ENCODE measurements around the gene KIAA1191. TPM values are rescaled to one million over a fixed set of nuclear protein-coding genes. Genes with fewer than 3 reads are reported as not detected.

KIAA1191 gene
- total RNA-seq, 1 donor from 2014 or later, result 90.1 TPM

GRCh38 chr5:176365351-176366231, 4.0 kb upstream of the KIAA1191 start, which contains the start of gene ARL10:
ARL10 (plus strand) TSS chr5:176365487; CDS start chr5:176365564, 77 bp downstream.
- H3K4me3 ChIP-seq (ENCODE audit: low read depth, low read length), result peak within 1 kb of the TSS; percentile 76
- DNase-seq (ENCODE audit: low read depth), result no peak
- TF ChIP-seq, protein P1, sequence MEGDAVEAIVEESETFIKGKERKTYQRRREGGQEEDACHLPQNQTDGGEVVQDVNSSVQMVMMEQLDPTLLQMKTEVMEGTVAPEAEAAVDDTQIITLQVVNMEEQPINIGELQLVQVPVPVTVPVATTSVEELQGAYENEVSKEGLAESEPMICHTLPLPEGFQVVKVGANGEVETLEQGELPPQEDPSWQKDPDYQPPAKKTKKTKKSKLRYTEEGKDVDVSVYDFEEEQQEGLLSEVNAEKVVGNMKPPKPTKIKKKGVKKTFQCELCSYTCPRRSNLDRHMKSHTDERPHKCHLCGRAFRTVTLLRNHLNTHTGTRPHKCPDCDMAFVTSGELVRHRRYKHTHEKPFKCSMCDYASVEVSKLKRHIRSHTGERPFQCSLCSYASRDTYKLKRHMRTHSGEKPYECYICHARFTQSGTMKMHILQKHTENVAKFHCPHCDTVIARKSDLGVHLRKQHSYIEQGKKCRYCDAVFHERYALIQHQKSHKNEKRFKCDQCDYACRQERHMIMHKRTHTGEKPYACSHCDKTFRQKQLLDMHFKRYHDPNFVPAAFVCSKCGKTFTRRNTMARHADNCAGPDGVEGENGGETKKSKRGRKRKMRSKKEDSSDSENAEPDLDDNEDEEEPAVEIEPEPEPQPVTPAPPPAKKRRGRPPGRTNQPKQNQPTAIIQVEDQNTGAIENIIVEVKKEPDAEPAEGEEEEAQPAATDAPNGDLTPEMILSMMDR (conservative IDR thresholded peaks at IDR 0.05; ENCODE audit: low read depth, low read length), result no peak

DNA sequence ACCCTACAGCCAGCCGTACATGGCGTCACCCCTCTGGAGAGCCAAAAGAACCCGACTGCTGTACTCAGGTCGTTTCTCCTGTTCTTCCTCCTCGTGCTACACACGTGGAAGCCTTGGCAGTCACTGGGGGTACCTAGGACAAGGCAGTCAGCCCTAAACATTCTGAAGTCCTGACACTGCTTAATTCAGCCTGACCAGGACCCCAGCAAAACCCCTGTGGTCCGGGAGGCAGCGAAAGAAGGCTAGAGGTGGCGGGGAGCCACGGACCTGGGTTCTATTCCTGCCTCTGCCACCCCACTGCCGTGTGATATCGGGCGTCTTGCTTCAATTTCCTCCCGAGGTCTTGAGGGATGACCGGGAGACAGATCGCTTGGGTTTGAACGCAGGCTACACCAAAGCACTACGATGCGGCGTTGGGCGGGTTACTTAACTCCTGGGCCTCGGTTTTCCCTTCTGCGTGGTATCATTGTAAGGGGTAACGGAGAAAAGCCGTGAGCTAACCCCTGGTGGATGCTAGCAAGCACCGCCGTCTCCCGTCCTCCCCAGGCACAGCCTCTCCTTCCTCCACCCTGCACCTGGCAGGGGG, 3.3 kb upstream of the KIAA1191 start:
- no peak for DNase-seq (ENCODE audit: low read depth)
- TF ChIP-seq, protein P1 (conservative IDR thresholded peaks at IDR 0.05; ENCODE audit: low read depth, low read length), result no peak
- H3K4me3 ChIP-seq (ENCODE audit: low read depth, low read length), result peak overlapping the region; percentile 76

DNA sequence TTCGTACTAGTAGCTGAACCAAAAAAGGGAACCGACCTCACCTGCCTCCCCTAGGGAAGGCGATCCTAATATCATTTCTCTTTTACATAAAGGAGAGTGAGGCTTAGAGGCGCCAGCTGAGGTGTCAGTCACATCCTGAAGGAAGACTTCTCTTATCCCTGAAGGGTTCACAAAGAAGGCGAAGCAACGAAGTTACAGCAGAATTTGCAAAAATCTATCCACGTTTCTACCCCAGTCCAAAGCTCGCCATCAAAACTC, 598 bp upstream of the KIAA1191 start:
- peak overlapping the region; percentile 99 for H3K4me3 ChIP-seq (ENCODE audit: low read depth, low read length)
- no peak for DNase-seq (ENCODE audit: low read depth)

DNA sequence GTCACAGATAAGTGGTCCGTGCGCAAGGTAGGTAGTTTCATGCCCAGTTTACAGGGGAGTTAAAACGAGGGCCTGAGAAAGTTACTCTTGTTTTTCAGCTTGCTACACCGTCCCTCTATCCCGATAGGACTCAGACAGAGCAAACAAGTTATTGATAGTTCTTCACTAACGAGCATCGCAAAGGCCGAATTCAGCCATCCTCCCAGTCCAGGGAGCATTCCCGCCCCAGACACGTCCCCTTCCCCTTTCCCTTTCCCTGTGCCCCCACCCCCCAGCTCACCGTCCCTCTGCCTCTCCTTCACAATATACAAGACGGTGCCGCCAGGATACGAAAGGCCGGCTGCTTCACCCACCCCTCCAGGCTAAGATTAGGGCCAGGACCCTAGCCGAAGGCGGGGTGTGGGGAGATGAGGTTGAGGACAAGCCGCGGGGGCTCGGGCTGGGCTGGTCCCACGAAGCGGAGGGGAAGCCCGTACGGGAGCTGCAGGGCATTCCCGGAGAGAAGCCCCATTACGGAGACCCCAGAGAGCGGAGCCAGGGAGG, 599 bp downstream of the KIAA1191 start:
- peak overlapping the region; percentile 99 for H3K4me3 ChIP-seq (ENCODE audit: low read depth, low read length)
- no peak for DNase-seq (ENCODE audit: low read depth)
- TF ChIP-seq, protein P1 (conservative IDR thresholded peaks at IDR 0.05; ENCODE audit: low read depth, low read length), result no peak

More for the DNA sequence above, 598 bp upstream of the KIAA1191 start:
- TF ChIP-seq, protein P1 (conservative IDR thresholded peaks at IDR 0.05; ENCODE audit: low read depth, low read length), result no peak

DNA sequence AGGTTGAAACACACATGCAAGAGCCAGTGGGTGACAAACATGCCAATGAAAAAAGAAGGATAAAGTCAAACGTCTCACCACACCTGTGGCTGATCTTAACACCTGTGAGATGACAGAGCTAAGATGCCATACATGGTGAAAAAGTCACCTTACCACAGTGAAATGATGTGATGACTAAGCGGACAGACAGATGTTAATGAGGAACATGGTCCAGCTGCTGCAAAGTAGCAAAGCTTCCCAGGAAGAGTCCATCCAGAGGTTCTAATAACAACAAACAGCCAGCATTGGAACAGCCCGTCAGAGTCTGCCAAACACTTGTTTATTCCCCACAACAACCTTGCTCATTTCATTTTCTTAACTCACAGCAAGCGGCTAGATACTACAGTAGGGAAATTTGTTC, 1.9 kb downstream of the KIAA1191 start:
- TF ChIP-seq, protein P1 (conservative IDR thresholded peaks at IDR 0.05; ENCODE audit: low read depth, low read length), result no peak
- DNase-seq (ENCODE audit: low read depth), result no peak
- peak overlapping the region; percentile 99 for H3K4me3 ChIP-seq (ENCODE audit: low read depth, low read length)

DNA sequence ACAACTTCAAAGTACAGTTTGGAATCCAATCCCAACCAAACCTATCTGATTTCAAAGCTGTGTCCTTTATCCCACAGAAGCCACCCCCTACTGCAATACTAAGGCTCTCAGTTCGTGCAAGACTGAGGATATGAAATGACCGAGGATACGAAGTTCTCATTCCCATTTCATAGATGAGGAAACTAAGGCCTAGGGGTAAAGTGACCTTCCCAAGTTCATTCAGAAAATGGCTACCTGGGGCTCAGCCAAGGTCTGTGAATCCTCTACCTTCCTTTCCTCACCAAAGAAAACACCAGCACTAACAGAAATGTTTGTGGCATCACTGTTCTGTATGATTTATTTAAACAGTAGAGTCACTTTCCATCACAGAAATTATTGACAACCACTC, 5.4 kb downstream of the KIAA1191 start:
- TF ChIP-seq, protein P1 (conservative IDR thresholded peaks at IDR 0.05; ENCODE audit: low read depth, low read length), result no peak

More for the DNA sequence above, 5.4 kb downstream of the KIAA1191 start:
- no peak overlapping the region for H3K4me3 ChIP-seq (ENCODE audit: low read depth, low read length)
- no peak for DNase-seq (ENCODE audit: low read depth)
